Measurements from ENCODE around the gene FAM234A. TPM values are rescaled to one million over a fixed set of nuclear protein-coding genes. Genes with fewer than 3 reads are reported as not detected.
"Not testable (repeated sequence)": the region's sequence is repeated elsewhere in the genome, so short reads cannot be mapped to it uniquely, and the experiment has no call there.

Gene FAM234A
- total RNA-seq, 1 donor, result 58.7 TPM

DNA sequence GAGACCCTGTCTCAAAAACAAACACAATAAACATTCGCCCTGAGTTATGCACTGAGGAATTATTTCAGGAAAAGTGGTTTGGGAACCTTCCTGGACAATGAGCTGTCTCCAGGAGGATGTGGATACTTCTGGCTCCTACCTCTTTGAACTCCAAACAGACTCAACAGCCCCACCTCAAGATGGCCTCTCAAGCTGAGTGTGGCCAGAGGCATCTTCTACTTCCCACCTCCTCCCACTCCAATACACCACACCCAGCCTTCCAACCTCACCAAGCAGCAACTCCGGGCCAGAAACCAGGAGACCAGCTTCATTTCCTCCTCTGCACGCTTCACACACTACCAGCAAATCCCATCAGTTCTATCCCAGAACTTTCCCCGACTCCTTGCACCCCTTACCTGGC, 42.8 kb upstream of the FAM234A start:
- H3K4me3 ChIP-seq (ENCODE audit: low read depth, low read length), result no peak overlapping the region
- TF ChIP-seq, protein P1, sequence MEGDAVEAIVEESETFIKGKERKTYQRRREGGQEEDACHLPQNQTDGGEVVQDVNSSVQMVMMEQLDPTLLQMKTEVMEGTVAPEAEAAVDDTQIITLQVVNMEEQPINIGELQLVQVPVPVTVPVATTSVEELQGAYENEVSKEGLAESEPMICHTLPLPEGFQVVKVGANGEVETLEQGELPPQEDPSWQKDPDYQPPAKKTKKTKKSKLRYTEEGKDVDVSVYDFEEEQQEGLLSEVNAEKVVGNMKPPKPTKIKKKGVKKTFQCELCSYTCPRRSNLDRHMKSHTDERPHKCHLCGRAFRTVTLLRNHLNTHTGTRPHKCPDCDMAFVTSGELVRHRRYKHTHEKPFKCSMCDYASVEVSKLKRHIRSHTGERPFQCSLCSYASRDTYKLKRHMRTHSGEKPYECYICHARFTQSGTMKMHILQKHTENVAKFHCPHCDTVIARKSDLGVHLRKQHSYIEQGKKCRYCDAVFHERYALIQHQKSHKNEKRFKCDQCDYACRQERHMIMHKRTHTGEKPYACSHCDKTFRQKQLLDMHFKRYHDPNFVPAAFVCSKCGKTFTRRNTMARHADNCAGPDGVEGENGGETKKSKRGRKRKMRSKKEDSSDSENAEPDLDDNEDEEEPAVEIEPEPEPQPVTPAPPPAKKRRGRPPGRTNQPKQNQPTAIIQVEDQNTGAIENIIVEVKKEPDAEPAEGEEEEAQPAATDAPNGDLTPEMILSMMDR (IDR thresholded peaks at IDR 0.05; ENCODE audit: insufficient read depth, low read depth, low read length), result no peak
- no peak for DNase-seq (ENCODE audit: low read depth)

DNA sequence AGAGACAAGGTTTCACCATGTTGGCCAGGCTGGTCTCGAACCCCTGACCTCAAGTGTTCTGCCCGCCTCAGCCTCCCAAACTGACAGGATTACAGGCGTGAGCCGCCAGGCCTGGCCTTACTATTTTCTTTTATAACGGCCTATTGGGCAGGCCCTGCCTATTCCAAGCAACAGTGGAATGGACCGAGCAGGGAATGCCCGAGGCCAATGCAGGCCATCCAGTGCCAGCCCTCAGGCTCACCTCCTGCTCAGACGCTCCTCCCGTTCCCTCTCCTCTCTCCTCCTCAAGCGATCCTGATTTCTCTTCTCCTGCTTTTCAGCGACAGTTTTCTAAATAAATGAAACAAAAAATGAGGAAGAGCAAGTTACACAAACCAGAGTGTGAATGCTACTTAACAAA, 41.9 kb upstream of the FAM234A start:
- no peak for DNase-seq (ENCODE audit: low read depth)
- TF ChIP-seq, protein P1 (IDR thresholded peaks at IDR 0.05; ENCODE audit: insufficient read depth, low read depth, low read length), result no peak
- no peak overlapping the region for H3K4me3 ChIP-seq (ENCODE audit: low read depth, low read length)

DNA sequence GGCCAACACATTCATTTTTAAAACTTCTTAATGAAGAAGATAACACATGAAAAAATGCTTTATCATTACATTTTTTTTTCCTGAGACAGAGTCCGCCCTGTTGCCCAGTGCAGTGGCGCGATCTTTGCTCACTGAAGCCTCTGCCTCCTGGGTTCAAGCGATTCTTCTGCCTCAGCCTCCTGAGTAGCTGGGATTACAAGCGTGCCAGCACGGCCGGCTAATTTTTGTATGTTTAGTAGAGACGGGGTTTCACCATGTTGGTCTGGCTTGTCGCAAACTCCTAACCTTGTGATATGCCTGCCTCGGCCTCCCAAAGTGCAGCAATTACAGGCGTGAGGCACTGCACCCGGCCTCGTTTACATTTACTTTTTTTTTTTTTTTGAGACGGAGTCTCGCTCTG, 41.2 kb upstream of the FAM234A start:
- TF ChIP-seq, protein P1 (IDR thresholded peaks at IDR 0.05; ENCODE audit: insufficient read depth, low read depth, low read length), result no peak
- DNase-seq (ENCODE audit: low read depth), result no peak
- H3K4me3 ChIP-seq (ENCODE audit: low read depth, low read length), result no peak overlapping the region

DNA sequence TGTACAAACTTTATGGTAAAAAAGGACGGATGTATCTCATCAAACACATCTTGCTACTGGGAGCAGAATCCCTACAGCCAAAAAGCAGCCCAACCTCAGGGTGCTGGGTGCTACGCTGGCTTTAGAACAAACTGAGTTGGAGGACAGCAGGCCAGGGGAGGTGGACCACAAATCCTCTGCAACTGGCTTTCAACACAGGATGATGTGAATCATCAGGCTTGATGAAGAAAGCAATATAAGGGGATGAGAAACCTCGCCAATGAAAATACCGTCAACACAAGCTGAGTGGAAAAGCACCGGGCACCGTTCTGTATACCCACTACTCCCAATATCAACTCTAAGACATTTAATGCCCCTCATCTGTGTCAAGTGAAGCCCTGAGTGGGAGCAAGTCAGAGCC, 40.1 kb upstream of the FAM234A start:
- H3K4me3 ChIP-seq (ENCODE audit: low read depth, low read length), result no peak overlapping the region
- TF ChIP-seq, protein P1 (IDR thresholded peaks at IDR 0.05; ENCODE audit: insufficient read depth, low read depth, low read length), result no peak
- no peak for DNase-seq (ENCODE audit: low read depth)

DNA sequence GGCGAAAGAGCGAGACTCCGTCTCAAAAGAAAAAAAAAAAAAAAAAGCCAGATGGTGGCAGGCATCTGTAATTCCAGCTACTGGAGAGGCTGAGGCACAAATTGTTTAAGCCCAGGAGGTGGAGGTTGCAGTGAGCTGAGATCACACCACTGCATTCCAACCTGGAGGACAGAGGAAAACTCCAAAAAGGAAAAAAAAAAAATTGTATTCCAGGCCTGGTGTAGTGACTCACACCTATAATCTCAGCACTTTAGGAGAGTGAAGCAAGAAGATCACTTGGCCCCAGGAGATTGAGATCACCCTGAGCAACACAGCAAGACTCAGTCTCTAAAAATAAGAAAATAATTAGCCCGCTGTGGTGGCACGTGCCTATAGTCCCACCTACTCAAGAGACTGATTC, 34.2 kb upstream of the FAM234A start:
- TF ChIP-seq, protein P1 (IDR thresholded peaks at IDR 0.05; ENCODE audit: insufficient read depth, low read depth, low read length), result no peak
- H3K4me3 ChIP-seq (ENCODE audit: low read depth, low read length), result no peak overlapping the region
- DNase-seq (ENCODE audit: low read depth), result peak; percentile 67

DNA sequence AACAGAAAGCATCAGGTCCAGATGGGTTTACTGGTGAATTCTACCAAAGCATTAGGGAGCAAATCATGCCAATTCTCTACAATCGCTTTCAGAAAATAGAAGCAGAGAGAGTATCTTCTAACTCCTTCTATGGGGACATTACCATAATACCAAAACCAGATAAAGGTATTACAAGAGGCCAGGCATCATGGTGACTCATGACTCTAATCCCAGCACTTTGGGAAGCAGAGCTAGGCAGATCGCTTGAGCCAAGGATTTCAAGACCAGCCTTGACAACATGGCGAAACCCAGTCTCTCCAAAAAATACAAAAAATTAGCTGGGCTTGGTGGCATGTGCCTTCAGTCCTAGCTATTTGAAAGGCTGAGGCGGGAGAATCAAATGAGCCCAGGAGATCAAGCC, 31.4 kb upstream of the FAM234A start:
- peak; percentile 33 for DNase-seq (ENCODE audit: low read depth)
- TF ChIP-seq, protein P1 (IDR thresholded peaks at IDR 0.05; ENCODE audit: insufficient read depth, low read depth, low read length), result no peak
- no peak overlapping the region for H3K4me3 ChIP-seq (ENCODE audit: low read depth, low read length)

DNA sequence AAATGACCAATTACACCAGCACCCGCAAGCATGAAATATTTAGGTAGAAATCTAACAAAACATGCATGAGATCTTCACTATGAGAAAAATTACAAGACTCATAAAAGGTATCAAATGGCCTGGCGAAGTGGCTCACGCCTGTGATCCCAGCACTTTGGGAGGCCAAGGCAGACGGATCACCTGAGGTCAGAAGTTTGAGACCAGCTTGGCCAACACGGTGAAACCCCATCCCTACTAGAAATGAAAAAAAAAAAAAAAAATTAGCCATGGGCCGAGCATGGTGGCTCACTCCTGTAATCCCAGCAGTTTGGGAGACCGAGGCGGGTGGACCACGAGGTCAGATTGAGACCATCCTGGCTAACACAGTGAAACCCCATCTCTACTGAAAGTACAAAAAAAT, 30.6 kb upstream of the FAM234A start:
- DNase-seq (ENCODE audit: low read depth); H3K4me3 ChIP-seq (ENCODE audit: low read depth, low read length): not testable (repeated sequence)

DNA sequence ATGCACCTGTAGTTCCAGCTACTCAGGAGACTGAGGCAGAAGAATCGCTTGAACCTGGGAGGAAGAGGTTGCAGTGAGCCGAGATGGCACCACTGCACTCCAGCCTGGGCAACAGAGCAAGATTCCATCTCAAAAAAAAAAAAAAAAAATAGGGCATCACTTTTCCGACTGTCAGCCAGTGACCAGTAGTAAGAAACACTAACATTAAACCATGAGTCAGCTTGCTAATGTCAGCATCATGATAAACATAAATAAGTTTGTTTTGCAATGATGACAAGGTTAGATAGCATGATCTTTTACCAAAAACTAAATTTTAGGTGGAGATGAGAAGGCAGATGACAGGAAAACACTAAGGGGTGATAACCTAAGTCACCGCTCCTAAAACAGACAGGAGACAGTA, 25.3 kb upstream of the FAM234A start:
- H3K4me3 ChIP-seq (ENCODE audit: low read depth, low read length), result not testable (repeated sequence)
- DNase-seq (ENCODE audit: low read depth), result peak; percentile 34

DNA sequence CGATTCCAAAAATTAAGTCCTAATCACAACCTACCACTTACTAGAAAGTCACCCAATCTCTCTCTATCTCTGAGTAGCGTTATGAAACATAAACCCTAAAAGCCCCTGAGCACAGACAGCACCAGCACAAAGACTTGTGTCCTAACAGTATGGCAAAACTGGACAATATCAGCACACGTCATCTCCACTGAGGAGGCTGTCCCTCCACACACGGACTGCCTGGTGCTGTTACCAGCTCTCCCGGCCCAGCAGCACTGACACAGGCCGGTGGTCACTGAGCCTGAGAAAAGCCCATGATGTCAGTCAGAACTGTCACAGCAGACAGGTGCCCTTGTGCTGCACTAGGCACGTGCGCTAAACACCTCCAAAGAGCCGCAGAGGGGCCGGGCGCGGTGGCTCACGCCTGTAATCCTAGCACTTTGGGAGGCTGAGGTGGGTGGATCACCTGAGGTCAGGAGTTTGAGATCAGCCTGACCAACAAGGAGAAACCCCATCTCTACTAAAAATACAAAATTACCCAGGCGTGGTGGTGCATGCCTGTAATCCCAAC, 22.9 kb upstream of the FAM234A start:
- not testable (repeated sequence) for H3K4me3 ChIP-seq (ENCODE audit: low read depth, low read length); DNase-seq (ENCODE audit: low read depth)

Measured in fibroblast of villous mesenchyme (primary cell).